SH-SY5Y (cell line): ENCODE measurements around the gene SNRPB2.
A peak's percentile ranks its signal among the peaks of the same experiment; 100 is the strongest.

Source experiments
- GATA2 ChIP-seq: IDR thresholded peaks from 2 replicates; pipeline ENCODE4 v1.6.1; 2011; ENCODE audit warnings: mild to moderate bottlenecking, low read depth, low read length
- GATA3 ChIP-seq: IDR thresholded peaks from 2 replicates; pipeline ENCODE4 v1.6.1; 2011; ENCODE audit warnings: low read depth, mild to moderate bottlenecking, low read length, moderate library complexity

SNRPB2 gene

DNA sequence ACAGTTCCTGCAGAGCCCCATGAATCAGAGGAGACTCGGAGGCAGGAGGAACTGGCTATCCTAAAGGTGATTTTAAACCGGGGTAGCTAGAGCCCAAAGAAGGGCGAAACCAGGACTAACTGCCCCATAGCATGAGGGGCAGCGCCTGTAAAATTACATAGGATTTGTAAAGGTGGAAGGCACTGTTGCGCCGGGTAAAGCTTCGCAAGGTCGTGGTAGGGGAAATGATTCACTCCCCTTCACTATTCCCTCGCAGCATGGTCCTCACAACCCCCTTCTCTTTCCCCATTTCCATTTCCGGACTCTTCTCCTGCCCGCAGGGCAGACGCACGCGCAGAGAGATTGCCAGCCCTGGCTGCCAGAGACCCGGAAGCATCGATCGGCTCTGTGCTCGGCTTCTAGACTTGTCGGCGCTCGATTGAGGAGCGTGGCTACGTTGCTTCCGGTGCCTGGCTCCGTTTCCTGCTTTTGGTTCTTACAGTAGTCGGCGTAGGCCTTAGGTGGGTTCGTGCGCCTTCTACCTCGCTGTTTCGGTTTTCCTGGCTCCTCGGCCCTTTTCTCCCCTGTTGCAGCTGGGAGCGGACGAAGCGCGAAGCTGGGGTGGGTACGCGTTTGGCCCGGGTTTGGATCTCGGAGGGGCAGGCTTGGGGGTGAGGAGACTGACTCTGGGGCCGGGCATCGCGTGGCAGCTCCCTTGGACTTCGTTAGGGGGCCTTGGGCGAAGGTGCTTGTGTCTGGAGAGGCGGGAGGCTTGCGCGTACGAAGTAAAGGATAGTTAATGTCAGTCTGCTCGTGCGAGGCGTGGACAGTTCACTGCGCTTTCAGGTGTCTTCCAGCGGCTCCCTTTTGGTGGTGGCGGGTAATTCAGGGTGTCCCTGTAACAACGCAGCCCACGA, at the start of gene SNRPB2:
TSS of gene SNRPB2 (plus strand) at position 462 of the 896 bp plus-strand sequence. CDS start 1,677 bp downstream, outside the sequence.
- TF ChIP-seq GATA3 (no peak), GATA2 (no peak)

DNA sequence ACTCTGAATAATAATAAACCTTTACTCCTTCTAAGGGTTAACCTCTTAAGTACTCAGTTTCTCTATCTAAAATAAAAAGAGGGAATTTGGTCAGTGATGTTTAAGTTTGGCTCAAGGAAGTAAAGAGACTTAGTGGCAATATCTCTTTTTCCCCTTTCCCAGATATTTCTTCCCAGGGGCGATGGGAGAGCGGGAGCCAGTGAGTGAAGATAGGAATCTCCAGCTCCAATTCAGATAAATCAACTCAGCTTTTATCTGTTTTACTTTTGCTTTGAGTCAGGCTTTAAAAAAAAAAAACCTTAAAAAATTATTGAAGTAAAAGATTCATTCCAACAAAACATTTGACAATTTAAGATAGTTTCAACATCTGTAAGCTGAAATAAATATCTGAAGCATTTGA, 45.4 kb upstream of the SNRPB2 start:
- peak; percentile 85 for TF ChIP-seq GATA3
- TF ChIP-seq GATA2, result peak; percentile 80

DNA sequence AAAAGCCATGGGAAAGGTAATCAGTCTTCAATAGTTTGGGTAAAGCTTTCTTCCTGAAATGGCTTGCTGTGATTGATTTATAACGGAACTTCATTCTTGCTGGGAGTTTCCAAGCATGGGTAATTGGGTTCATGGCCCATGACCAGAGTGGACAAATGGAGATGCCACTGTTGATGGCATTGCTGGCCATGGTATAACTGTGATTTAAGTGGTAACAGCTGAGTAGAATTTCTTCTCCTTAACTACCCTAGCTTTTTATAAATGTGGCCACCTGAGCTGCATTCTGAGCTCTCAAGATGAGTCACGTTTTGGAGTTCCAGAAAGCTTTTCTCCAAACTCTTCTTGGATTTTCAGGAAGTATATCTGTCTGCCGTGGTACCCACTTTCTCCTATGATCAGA, 39.9 kb upstream of the SNRPB2 start:
- no peak for TF ChIP-seq GATA3
- TF ChIP-seq GATA2, result no peak

DNA sequence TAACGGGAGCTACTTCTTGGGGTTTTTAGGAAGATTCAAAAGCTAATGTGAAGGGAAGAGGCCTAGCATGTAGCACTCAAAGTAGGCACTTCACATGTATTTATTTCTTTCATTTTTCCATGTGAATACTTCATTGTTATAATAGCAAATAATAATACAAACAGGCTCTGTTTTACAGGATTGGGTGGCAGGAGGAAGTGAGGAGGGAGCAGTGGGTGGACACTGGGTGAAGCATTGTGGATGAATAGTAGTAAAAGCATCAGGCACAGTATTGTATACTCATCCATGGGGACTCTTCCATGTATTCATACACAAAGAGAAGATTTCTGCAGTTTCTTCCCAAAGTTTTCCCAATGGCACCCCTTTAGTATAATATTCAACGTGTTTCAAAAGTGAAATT, 38.4 kb upstream of the SNRPB2 start:
- no peak for TF ChIP-seq GATA2
- TF ChIP-seq GATA3, result no peak

DNA sequence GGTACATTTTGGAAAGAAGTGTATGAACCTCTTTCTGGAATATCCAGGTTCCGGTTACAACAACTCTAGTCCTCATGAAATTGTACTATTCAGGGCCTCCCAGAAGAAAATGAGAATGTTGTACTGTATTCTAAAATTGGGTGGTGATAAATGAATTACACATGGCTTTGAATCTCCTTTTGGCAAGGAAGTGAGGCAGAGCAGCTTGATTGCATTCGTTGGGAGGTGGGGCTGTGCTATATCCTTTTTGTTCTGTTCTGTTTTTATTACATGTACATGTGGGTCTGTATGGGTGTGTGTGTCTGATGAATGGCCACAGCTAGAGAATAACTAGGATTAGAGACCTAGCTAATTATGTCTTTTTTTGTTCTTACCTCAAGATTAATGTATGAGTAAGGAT, 37.8 kb upstream of the SNRPB2 start:
- TF ChIP-seq GATA3 (no peak), GATA2 (no peak)

DNA sequence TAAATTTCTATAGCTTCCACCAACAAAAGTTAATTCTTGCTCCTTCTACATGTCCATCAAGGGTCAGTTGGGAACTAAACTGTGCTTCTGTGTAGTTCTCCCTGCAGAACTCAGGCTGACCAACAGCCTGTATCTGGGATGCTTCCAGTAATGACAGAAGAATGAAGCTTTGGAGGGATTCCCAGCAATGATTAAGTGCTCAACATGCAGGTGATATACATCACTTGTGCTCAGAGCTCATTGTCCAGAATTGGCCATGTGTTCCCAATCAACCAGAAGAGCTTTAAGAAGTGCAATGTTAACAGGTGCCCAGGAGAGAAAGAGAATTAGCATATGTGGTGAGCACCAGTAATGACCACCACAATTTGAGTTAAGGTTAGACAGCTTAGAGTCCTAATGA, 37.4 kb upstream of the SNRPB2 start:
- TF ChIP-seq GATA2, result no peak
- TF ChIP-seq GATA3, result no peak

DNA sequence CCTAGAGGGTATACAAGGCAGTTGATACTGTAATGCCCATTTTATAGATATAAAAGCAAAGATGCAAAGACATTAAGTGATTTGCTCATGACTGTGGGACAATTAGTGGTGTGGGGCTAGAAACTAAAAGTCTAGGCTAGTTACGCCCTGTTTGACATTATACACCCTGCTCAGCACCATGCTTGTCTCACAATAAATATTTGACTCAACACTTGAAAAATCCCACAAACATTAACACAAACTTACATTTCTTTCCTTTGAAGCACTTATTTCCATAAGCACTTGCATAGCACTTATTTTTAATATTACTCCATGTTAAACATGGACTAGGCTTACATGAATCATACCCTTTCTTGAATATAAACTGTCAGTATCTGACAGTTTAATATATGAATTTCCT, 36.5 kb upstream of the SNRPB2 start:
- TF ChIP-seq GATA2, result no peak
- no peak for TF ChIP-seq GATA3

DNA sequence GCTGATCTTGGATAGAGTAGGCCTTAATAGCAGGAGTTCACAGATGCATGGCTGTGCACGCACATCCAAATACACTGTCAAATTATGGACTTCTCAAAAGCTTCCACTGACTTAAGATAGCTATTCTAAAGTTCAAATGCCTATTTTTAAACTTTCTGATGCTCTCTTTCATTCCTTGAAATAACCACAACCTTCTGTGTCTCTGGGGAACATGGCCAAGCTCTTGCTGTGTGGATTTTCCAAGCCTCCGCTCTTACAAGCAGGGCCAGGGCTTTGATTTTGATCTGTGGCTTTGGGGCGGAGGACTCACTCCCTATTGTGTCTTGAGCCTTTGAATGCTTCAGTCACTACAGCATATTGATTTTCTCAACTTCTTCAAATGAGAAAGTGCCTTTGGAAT, 35.7 kb upstream of the SNRPB2 start:
- TF ChIP-seq GATA3 (no peak), GATA2 (no peak)

DNA sequence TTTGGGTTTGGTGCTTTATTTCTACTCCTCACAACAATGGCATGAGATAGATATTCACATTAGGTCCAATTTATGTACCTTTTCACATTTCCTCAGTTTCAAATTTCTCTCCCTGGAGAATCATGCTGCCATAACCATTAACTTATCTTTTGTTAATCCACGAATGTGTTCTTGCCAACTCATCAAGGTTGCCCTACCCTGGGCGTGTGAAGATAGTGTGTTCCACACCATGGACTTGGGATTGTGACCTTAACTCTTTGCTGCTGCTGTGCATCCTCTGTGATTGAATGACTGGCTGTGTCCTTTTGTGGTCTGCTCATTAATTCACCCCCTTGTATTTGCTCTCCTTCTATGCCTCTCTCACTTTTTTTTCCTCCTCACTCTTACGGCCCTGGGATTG, 34.2 kb upstream of the SNRPB2 start:
- TF ChIP-seq GATA2 (no peak), GATA3 (no peak)

DNA sequence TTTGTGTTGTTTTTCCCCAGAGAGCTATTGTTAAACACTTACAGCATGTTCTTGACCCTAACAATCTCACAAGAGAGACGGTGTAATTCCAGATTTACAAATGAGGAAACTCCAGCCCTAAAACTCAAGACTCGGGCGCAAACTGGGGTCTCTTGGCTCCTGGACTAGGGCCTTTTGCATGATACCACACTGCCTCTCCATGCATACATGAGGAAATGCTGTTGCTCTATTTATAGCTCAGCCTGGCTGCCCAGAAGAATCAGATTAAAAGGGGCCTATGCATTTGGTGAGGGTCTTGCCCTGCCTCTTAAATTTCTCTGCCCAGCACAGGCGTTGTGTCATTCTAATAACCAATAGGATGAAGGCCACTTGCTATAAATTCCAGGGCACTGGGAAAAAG, 30.5 kb upstream of the SNRPB2 start:
- no peak for TF ChIP-seq GATA3
- no peak for TF ChIP-seq GATA2

DNA sequence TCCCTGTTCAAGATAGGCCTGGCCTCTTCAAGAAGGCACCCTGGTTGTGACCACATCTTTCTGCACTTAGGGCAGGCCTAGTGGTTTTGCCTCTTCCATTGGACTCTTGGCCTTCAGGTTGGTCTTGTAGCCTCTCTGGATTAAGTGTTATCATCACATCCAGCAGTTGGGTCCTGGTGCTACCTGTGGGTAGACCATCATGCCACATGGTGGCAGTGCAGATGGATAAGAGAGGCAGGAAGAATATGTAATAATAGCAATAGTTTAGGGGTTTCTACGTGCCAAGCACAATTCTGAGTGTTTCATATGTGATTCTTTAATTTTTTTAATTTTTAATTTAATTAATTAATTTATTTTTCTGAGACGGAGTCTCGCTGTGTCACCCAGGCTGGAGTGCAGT, 28.5 kb upstream of the SNRPB2 start:
- TF ChIP-seq GATA3 (no peak), GATA2 (no peak)

DNA sequence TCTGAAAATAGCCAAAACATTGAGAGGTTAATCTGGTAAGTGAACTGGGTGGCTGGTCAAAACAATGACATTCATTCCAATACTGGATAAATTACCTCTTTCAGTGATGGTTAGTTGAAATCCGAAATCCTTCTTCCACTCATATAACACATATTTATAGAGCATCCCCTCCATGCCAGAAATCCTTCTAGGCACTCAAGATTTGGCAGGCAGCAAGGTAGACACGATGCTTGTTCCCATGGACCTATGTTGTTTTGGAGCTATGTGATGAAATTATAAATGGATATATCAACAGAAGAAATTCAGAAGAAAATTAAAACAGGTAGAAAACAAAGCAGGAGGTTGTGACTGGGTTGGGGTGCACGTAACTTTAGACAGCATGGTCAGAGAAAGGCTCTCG, 26.3 kb upstream of the SNRPB2 start:
- no peak for TF ChIP-seq GATA2

DNA sequence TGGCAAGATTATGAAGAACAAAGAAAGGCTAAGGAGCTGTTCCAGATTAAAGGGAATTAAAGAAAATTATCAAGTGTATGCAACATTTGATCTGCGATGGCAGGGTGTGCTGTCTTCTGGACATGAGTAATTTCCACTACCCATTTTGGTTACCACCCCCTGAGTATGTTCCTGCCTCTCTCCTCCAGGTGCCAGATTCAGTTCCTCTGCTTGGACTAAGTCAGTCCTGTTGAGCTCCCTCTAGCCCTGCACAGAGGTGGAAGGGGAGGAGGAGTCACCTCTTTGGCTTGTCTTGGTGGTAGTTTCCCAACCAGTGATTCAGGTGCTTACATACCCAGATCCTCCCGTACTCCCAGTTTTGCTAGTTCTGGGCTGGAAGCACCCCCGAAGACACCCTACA, 22.2 kb upstream of the SNRPB2 start:
- TF ChIP-seq GATA2, result no peak
- TF ChIP-seq GATA3, result no peak

DNA sequence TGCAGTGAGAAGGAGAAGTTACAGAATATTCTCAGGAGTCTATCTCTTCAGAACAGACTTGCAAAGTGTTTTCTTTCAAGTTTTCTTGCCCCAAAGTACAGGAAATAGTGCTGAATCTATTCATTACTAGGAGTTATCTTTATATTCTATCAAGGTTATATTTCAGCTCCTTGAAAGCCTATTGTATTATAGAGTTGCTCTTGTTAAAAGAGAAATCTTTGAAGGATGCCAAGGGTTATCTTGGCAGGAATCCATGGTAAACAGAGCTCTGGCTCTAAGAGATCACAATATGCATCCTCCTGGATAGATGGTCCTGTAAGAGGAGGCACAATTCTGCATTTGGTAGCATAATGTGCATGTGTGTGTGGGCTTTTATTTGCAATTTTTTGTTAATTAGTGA, 21.2 kb upstream of the SNRPB2 start:
- TF ChIP-seq GATA2, result no peak
- TF ChIP-seq GATA3, result no peak

DNA sequence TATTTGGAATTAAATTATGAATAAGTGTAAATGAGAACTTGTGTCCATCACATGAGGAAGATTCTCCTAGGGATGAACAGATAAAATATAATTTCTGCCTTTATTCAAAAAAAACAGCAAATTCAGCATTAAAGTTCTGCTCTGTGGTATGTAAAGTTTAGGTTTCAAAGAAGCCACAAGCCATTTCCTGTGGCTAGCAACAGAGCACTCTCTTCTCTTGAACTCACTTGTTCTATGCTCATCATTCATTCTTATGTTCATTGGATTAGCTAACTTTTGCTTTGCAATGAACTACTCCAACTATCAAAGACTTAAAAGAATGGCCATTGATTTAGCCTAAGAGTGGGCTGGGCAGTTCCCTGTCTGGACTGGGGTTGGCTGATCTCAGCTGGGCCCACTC, 20.8 kb upstream of the SNRPB2 start:
- TF ChIP-seq GATA2, result no peak

DNA sequence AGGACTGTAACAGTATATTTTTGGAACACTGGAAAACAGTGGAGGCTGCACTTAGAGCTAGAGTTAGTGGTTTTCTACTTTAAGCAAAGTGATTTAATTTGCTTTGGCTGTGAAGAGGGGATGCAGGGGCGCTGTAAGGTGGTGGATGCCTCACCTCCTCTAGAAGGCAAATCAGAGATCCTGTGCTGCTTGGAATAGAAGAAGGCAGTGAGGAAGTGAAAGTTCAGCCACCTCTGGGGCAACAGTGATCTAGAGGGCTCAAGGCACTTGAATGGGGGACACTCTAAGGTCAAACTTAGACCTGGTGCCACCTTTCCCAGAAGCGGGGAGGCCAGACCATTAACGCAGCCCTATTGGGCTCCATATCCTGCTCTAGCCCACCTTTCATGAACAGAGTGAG, 19.0 kb upstream of the SNRPB2 start:
- TF ChIP-seq GATA3 (no peak), GATA2 (no peak)
